ENCODE measurements around the gene FAM151A. TPM values are rescaled to one million over a fixed set of nuclear protein-coding genes. Genes with fewer than 3 reads are reported as not detected.

FAM151A gene
- total RNA-seq, 1 donor from 2014 or later = 0.80 TPM

GRCh38 chr1:54614024-54614423 is 9.3 kb downstream of the FAM151A start:
- Histone ChIP-seq H3K4me1 (no peaks in the 10 kb centered on the region), H3K36me3 (no peaks in the 10 kb centered on the region), H3K27me3 (ENCODE audit: low read depth) (no peaks in the 10 kb centered on the region), H3K27ac (replicated peaks) (no peak overlapping the region), H3K4me3 (no peak overlapping the region), H3K9me3 (replicated peaks) (no peaks in the 10 kb centered on the region)
- TF ChIP-seq, protein P1, sequence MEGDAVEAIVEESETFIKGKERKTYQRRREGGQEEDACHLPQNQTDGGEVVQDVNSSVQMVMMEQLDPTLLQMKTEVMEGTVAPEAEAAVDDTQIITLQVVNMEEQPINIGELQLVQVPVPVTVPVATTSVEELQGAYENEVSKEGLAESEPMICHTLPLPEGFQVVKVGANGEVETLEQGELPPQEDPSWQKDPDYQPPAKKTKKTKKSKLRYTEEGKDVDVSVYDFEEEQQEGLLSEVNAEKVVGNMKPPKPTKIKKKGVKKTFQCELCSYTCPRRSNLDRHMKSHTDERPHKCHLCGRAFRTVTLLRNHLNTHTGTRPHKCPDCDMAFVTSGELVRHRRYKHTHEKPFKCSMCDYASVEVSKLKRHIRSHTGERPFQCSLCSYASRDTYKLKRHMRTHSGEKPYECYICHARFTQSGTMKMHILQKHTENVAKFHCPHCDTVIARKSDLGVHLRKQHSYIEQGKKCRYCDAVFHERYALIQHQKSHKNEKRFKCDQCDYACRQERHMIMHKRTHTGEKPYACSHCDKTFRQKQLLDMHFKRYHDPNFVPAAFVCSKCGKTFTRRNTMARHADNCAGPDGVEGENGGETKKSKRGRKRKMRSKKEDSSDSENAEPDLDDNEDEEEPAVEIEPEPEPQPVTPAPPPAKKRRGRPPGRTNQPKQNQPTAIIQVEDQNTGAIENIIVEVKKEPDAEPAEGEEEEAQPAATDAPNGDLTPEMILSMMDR (IDR thresholded peaks at IDR 0.05; ENCODE audit: borderline replicate concordance) = no peak
- no peak for DNase-seq
- intact Hi-C loops (cut with micrococcal nuclease) = no loop called here

GRCh38 chr1:54611621-54612020 is 11.7 kb downstream of the FAM151A start:
- no peak for DNase-seq
- intact Hi-C loops (cut with micrococcal nuclease) = no loop called here
- Histone ChIP-seq H3K36me3 (peaks cover 8% of the 10 kb centered on the region), H3K27ac (replicated peaks) (no peak overlapping the region), H3K9me3 (replicated peaks) (no peaks in the 10 kb centered on the region), H3K27me3 (ENCODE audit: low read depth) (no peaks in the 10 kb centered on the region), H3K4me1 (no peaks in the 10 kb centered on the region), H3K4me3 (no peak overlapping the region)
- TF ChIP-seq, protein P1 (IDR thresholded peaks at IDR 0.05; ENCODE audit: borderline replicate concordance) = no peak

- intact Hi-C loops (cut with micrococcal nuclease) = no loop called here
- Histone ChIP-seq H3K27ac (replicated peaks) (no peak overlapping the region), H3K9me3 (replicated peaks) (no peaks in the 10 kb centered on the region), H3K36me3 (peaks cover 15% of the 10 kb centered on the region), H3K4me1 (no peaks in the 10 kb centered on the region), H3K27me3 (ENCODE audit: low read depth) (no peaks in the 10 kb centered on the region), H3K4me3 (no peak overlapping the region)
- TF ChIP-seq, protein P1 (IDR thresholded peaks at IDR 0.05; ENCODE audit: borderline replicate concordance) = no peak
- DNase-seq = no peak
Observed at GRCh38 chr1:54610601-54611580, 12.4 kb downstream of the FAM151A start.

DNA sequence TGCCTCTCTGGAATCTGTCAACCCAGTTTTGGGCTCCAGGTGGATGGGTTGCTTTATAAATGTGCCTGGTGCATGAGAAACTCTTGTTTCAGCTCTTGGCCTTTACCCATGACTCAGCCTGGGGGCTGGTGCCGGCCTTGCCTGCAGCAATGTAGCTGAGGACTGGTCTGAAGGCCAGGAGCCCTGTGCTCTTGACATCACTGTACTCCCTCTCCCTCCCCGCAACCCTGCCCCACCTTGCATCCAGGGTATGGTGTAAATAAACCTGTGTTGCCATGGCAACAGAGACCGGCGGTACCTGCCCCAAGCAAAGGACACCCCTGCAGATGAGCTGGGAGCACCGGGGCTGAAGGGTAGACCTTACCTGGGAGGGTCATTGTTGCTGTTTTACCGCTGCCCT is 13.3 kb downstream of the FAM151A start:
- peaks cover 21% of the 10 kb centered on the region for H3K36me3 ChIP-seq
- H3K27me3 ChIP-seq (ENCODE audit: low read depth) = no peaks in the 10 kb centered on the region

GRCh38 chr1:54609301-54609921 is 13.9 kb downstream of the FAM151A start:
- Histone ChIP-seq H3K4me3 (no peak overlapping the region), H3K9me3 (replicated peaks) (no peaks in the 10 kb centered on the region), H3K27ac (replicated peaks) (no peak overlapping the region), H3K4me1 (no peaks in the 10 kb centered on the region), H3K27me3 (ENCODE audit: low read depth) (no peaks in the 10 kb centered on the region), H3K36me3 (peaks cover 27% of the 10 kb centered on the region)
- intact Hi-C loops (cut with micrococcal nuclease) = no loop called here
- no peak for DNase-seq
- TF ChIP-seq, protein P1 (IDR thresholded peaks at IDR 0.05; ENCODE audit: borderline replicate concordance) = no peak

More for the DNA sequence above, 13.3 kb downstream of the FAM151A start:
- no peaks in the 10 kb centered on the region for H3K4me1 ChIP-seq
- H3K27ac ChIP-seq (replicated peaks) = no peak overlapping the region
- H3K4me3 ChIP-seq = no peak overlapping the region
- intact Hi-C loops (cut with micrococcal nuclease) = no loop called here
- H3K9me3 ChIP-seq (replicated peaks) = no peaks in the 10 kb centered on the region
- TF ChIP-seq, protein P1 (IDR thresholded peaks at IDR 0.05; ENCODE audit: borderline replicate concordance) = no peak
- DNase-seq = no peak
